GM23248 (cell line): Measurements from ENCODE around the gene FAM163A.

ENCODE experiments used
- EZH2 ChIP-seq: fragments of 200-600 bp; sonication (generic); IDR thresholded peaks from 2 replicates; pipeline ENCODE4 v1.6.1; 2018; ENCODE audit warnings: antibody characterized with exemption, mild to moderate bottlenecking; ENCODE audit not compliant: insufficient read depth, poor library complexity, severe bottlenecking
- EZH2phosphoT487 ChIP-seq: fragments of 200-600 bp; sonication (generic); IDR thresholded peaks from 2 replicates; pipeline ENCODE4 v1.6.1; 2018; ENCODE audit warnings: antibody characterized with exemption, moderate library complexity, mild to moderate bottlenecking, low read depth; ENCODE audit not compliant: insufficient read depth

GRCh38 chr1:179794146-179794545, 51.1 kb downstream of the FAM163A start:
- TF ChIP-seq EZH2 (no peak), EZH2phosphoT487 (no peak)
